GM12878 (cell line): ENCODE data around the gene TPR. TPM values are rescaled to one million over a fixed set of nuclear protein-coding genes. Genes with fewer than 3 reads are reported as not detected.

ENCODE experiments used
- ATAC-seq: fragments of 200-7000 bp; cut with Tn5 transposase; 3 replicates; pipeline ENCODE4 v1.9.1; 2020; ENCODE audit warnings: mild to moderate bottlenecking, moderate library complexity
- BruUV-seq: library from RNA; stranded (reverse); fragments of 400-500 nt; replicated peaks from 2 replicates; lab custom pipeline; 2021; lab: Mats Ljungman, UMichigan
- CTCF ChIA-PET: fragments of 300-600 bp; sonication (Branson Sonifier 250); formaldehyde crosslinking; extraction: SDS; loops from one replicate; lab custom pipeline; 2021; ENCODE audit warnings: inconsistent platforms; lab: Yijun Ruan, JAX
- POLR2A ChIA-PET: fragments of 350-600 bp; formaldehyde crosslinking; extraction: SDS; loops from one replicate; lab custom pipeline; 2021; ENCODE audit warnings: inconsistent platforms; lab: Charles Lee
- RAD21 ChIA-PET: fragments of 300-600 bp; sonication (Branson Sonifier 250); formaldehyde crosslinking; loops from one replicate; lab custom pipeline; 2023; ENCODE audit warnings: antibody characterized with exemption; ENCODE audit not compliant: unreplicated experiment; lab: Charles Lee
- SMC1A ChIA-PET: fragments of 300-600 bp; sonication (Branson Sonifier 250); formaldehyde crosslinking; loops from one replicate; lab custom pipeline; 2023; ENCODE audit not compliant: unreplicated experiment, uncharacterized antibody; lab: Charles Lee
- DNase-seq: peaks from one replicate; pipeline ENCODE4 v3.0.0-alpha.2; 2011; ENCODE audit warnings: low read depth, low spot score
- FAIRE-seq: peaks from 3 replicates; lab custom pipeline; 2011; peaks lifted over from hg19 to GRCh38; lab: Jason Lieb, UNC
- H2AFZ ChIP-seq: 2 replicates; pipeline ENCODE4 v1.6.0; 2011; ENCODE audit warnings: low read depth, low read length, control low read depth; ENCODE audit not compliant: control insufficient read depth
- H3K27ac ChIP-seq: 2 replicates; pipeline ENCODE4 v1.5.1; 2011; ENCODE audit warnings: control low read depth; ENCODE audit not compliant: control insufficient read depth, insufficient read depth
- H3K27me3 ChIP-seq, 2 experiments: replicated peaks in 1 of 2; 2 replicates each; pipeline versions ENCODE4 v1.6.0 to v1.6.1; 2011; ENCODE audit warnings: low read length in 1 of 2; ENCODE audit not compliant: control insufficient read depth in 2 of 2, insufficient read depth in 2 of 2
- H3K36me3 ChIP-seq, 2 experiments: 2 replicates each; pipeline ENCODE4 v1.5.1; 2011; ENCODE audit warnings: low read length in 1 of 2; ENCODE audit not compliant: control insufficient read depth in 2 of 2, insufficient read depth in 2 of 2
- H3K4me1 ChIP-seq: 2 replicates; pipeline ENCODE4 v1.6.1; 2011; ENCODE audit warnings: mild to moderate bottlenecking, low read length, moderate library complexity, mixed read lengths; ENCODE audit not compliant: control insufficient read depth, insufficient read depth
- H3K4me2 ChIP-seq: 2 replicates; pipeline ENCODE4 v1.6.0; 2011; ENCODE audit warnings: control low read depth; ENCODE audit not compliant: control insufficient read depth, insufficient read depth
- H3K4me3 ChIP-seq: fragments of 200-600 bp; sonication (generic); 2 replicates; pipeline ENCODE4 v1.5.1; 2016
- H3K79me2 ChIP-seq: 2 replicates; pipeline ENCODE4 v1.6.0; 2011; ENCODE audit warnings: low read length; ENCODE audit not compliant: control insufficient read depth, insufficient read depth
- H3K9ac ChIP-seq: 2 replicates; pipeline ENCODE4 v1.8.0; 2011; ENCODE audit warnings: low read length, control low read depth, mixed read lengths; ENCODE audit not compliant: control insufficient read depth, insufficient read depth
- H3K9me3 ChIP-seq: replicated peaks from 3 replicates; pipeline ENCODE4 v1.5.1; 2011; ENCODE audit warnings: mild to moderate bottlenecking, low read length; ENCODE audit not compliant: control insufficient read depth, insufficient read depth
- H4K20me1 ChIP-seq: 2 replicates; pipeline ENCODE4 v1.6.0; 2011; ENCODE audit not compliant: control insufficient read depth, insufficient read depth
- EGR1 ChIP-seq, 2 experiments: IDR thresholded peaks; 1 replicate in 1 of 2; 2 replicates in 1 of 2; pipeline ENCODE4 v1.6.1; 2011 to 2012; ENCODE audit warnings: low read depth in 2 of 2, low read length in 2 of 2, borderline replicate concordance in 1 of 2, mild to moderate bottlenecking in 1 of 2, moderate library complexity in 1 of 2
- IRF4 ChIP-seq: IDR thresholded peaks from 2 replicates; pipeline ENCODE4 v1.6.1; 2011; ENCODE audit warnings: low read depth, low read length
- KAT2A ChIP-seq: conservative IDR thresholded peaks from 2 replicates; pipeline ENCODE4 v1.6.1; 2011; ENCODE audit warnings: low read depth, low read length; ENCODE audit not compliant: control insufficient read depth
- MTA2 ChIP-seq: fragments of 450-650 bp; IDR thresholded peaks from 2 replicates; pipeline ENCODE4 v1.6.1; 2016; ENCODE audit warnings: low read depth, mild to moderate bottlenecking, moderate library complexity
- NBN ChIP-seq: fragments of 450-650 bp; IDR thresholded peaks from 2 replicates; pipeline ENCODE4 v1.6.1; 2016
- SMARCA5 ChIP-seq: fragments of 450-650 bp; IDR thresholded peaks from 2 replicates; pipeline ENCODE4 v1.6.1; 2017; ENCODE audit warnings: mild to moderate bottlenecking
- YBX1 ChIP-seq: fragments of 450-650 bp; IDR thresholded peaks from 2 replicates; pipeline ENCODE4 v1.6.1; 2016; ENCODE audit warnings: antibody characterized with exemption
- WGBS: methylation state at CpG from one replicate; pipeline ENCODE4 v1.1.6; 2016; ENCODE audit warnings: low lambda C conversion rate; ENCODE audit not compliant: insufficient replicate concordance, insufficient coverage; ENCODE audit errors: missing lambda C conversion rate; 5-methylcytosine and 5-hydroxymethylcytosine counted together
- in situ Hi-C: fragments of 300-500 bp; cut with MboI; formaldehyde crosslinking; loops from 9 replicates; pipeline ENCODE4 v1.14.3; 2018; ENCODE audit warnings: mixed read lengths
- intact Hi-C: fragments of 100-400 bp; cut with micrococcal nuclease; formaldehyde crosslinking; loops from one replicate; pipeline ENCODE4 v1.14.2; 2022; ENCODE audit not compliant: unreplicated experiment
- polyA plus RNA-seq, 11 experiments: library from polyadenylated mRNA; depleted of rRNA in 4 of 11; unstranded in 6 of 11; stranded (reverse) in 5 of 11; fragments of >200 nt; fragmentation: Nextera tagmentation in 4 of 11; fragmentation: Illumina TruSeq in 1 of 11; extraction: Ambion mirVana in 4 of 11; extraction: Trizol in 1 of 11; gene quantifications; 1 replicate in 1 of 11; 2 replicates in 10 of 11; pipeline versions ENCODE4 v1.2.1 to v1.2.3, GENCODE V29; 2011 to 2016; ENCODE audit warnings: inconsistent platforms in 2 of 11, missing spikeins in 2 of 11, low read depth in 1 of 11
- total RNA-seq, 4 experiments: library from RNA; depleted of rRNA in 3 of 4; stranded (reverse); fragments of >200 nt in 3 of 4; fragmentation: Illumina TruSeq in 1 of 4; extraction: Trizol in 1 of 4; gene quantifications; 2 replicates each; pipeline versions ENCODE4 v1.2.1 to v1.2.3, GENCODE V29; 2013 to 2021
- TF ChIP-seq, protein P1 (sequence below): fragments of 450-650 bp; formaldehyde crosslinking; IDR thresholded peaks from 2 replicates; pipeline ENCODE4 v1.4.0; 2020; ENCODE audit warnings: mild to moderate bottlenecking, moderate library complexity
- TF ChIP-seq, protein P2 (sequence below): fragments of 450-650 bp; formaldehyde crosslinking; IDR thresholded peaks from 2 replicates; pipeline ENCODE4 v1.4.0; 2022; ENCODE audit warnings: mild to moderate bottlenecking, moderate library complexity
- TF ChIP-seq, protein P3 (sequence below): fragments of 450-650 bp; IDR thresholded peaks from 2 replicates; pipeline ENCODE4 v1.6.1; 2017; ENCODE audit warnings: mild to moderate bottlenecking, moderate library complexity

Gene TPR
- total and polyA plus RNA-seq, 10 of the 15 experiments (the other 5 are each of a cell fraction or from before 2014, with no cell fraction given), result 30.9 to 122 (median 92.2) TPM

DNA sequence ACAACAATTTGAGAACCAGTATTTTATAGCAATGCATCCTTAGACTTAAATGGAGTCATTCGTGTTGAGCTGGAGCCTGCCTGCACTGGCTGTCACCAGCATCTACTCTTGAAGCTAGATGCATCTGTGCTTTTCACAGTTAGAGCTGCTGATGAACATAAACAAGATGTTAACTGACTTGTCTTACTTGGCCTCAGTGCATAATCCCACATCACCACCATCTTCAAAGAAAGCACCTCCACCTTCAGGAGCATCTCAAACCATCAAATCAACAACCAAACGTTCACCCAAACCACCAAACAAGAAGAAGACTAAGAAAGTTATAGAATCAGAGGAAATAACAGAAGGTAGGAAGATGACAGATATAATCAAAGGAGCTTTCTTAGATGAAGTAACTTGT lies 71.1 kb downstream of the TPR start:
- no peaks in the 10 kb centered on the region for H3K79me2 ChIP-seq
- intact Hi-C loops (loop anchor here (10.0 kb wide), 1 partner anchor 681 kb away; no protein-coding TSS in a partner anchor), in situ Hi-C loops (no loop called here)
- ATAC-seq (no peak), DNase-seq (no peak), FAIRE-seq (no peak)
- H3K27ac ChIP-seq, result no peak overlapping the region
- no peaks in the 10 kb centered on the region for H3K27me3 ChIP-seq
- ChIA-PET POLR2A (no interaction called here), RAD21 (interaction anchor here (1.3 kb wide), 1 partner anchor 13 kb away, joined by 3 read pairs; no protein-coding TSS in a partner anchor), SMC1A (interaction anchor here (0.6 to 2.0 kb wide), 4 partner anchors 10 to 28 kb away, joined by 3 to 4 read pairs (median 3); no protein-coding TSS in a partner anchor), CTCF (interaction anchor here (1.0 to 2.5 kb wide), 3 partner anchors 14 to 58 kb away, joined by 3 to 8 read pairs (median 6); no protein-coding TSS in a partner anchor)
- 22% methylated on average over 2 of the region's 2 CpGs for WGBS
- no peaks in the 10 kb centered on the region for H3K9me3 ChIP-seq
- no TSS peak for BruUV-seq
- TF ChIP-seq YBX1 (no peak), KAT2A (no peak), EGR1 (IDR thresholded peaks at IDR 0.05; ENCODE audit: borderline replicate concordance in 1 of 2, low read depth in 2 of 2, low read length in 2 of 2) (no peak), IRF4 (no peak), SMARCA5 (no peak), NBN (no peak), MTA2 (no peak)
- TF ChIP-seq, protein P1, sequence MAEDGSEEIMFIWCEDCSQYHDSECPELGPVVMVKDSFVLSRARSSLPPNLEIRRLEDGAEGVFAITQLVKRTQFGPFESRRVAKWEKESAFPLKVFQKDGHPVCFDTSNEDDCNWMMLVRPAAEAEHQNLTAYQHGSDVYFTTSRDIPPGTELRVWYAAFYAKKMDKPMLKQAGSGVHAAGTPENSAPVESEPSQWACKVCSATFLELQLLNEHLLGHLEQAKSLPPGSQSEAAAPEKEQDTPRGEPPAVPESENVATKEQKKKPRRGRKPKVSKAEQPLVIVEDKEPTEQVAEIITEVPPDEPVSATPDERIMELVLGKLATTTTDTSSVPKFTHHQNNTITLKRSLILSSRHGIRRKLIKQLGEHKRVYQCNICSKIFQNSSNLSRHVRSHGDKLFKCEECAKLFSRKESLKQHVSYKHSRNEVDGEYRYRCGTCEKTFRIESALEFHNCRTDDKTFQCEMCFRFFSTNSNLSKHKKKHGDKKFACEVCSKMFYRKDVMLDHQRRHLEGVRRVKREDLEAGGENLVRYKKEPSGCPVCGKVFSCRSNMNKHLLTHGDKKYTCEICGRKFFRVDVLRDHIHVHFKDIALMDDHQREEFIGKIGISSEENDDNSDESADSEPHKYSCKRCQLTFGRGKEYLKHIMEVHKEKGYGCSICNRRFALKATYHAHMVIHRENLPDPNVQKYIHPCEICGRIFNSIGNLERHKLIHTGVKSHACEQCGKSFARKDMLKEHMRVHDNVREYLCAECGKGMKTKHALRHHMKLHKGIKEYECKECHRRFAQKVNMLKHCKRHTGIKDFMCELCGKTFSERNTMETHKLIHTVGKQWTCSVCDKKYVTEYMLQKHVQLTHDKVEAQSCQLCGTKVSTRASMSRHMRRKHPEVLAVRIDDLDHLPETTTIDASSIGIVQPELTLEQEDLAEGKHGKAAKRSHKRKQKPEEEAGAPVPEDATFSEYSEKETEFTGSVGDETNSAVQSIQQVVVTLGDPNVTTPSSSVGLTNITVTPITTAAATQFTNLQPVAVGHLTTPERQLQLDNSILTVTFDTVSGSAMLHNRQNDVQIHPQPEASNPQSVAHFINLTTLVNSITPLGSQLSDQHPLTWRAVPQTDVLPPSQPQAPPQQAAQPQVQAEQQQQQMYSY (CRISPR knock-in tag), result no peak
- TF ChIP-seq, protein P2, sequence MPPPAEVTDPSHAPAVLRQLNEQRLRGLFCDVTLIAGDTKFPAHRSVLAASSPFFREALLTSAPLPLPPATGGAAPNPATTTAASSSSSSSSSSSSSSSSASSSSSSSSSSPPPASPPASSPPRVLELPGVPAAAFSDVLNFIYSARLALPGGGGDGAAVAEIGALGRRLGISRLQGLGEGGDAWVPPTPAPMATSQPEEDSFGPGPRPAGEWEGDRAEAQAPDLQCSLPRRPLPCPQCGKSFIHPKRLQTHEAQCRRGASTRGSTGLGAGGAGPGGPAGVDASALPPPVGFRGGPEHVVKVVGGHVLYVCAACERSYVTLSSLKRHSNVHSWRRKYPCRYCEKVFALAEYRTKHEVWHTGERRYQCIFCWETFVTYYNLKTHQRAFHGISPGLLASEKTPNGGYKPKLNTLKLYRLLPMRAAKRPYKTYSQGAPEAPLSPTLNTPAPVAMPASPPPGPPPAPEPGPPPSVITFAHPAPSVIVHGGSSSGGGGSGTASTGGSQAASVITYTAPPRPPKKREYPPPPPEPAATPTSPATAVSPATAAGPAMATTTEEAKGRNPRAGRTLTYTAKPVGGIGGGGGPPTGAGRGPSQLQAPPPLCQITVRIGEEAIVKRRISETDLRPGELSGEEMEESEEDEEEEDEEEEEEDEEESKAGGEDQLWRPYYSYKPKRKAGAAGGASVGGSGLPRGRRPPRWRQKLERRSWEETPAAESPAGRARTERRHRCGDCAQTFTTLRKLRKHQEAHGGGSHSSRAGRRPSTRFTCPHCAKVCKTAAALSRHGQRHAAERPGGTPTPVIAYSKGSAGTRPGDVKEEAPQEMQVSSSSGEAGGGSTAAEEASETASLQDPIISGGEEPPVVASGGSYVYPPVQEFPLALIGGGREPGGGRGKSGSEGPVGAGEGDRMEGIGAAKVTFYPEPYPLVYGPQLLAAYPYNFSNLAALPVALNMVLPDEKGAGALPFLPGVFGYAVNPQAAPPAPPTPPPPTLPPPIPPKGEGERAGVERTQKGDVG (CRISPR knock-in tag), result no peak
- TF ChIP-seq, protein P3, sequence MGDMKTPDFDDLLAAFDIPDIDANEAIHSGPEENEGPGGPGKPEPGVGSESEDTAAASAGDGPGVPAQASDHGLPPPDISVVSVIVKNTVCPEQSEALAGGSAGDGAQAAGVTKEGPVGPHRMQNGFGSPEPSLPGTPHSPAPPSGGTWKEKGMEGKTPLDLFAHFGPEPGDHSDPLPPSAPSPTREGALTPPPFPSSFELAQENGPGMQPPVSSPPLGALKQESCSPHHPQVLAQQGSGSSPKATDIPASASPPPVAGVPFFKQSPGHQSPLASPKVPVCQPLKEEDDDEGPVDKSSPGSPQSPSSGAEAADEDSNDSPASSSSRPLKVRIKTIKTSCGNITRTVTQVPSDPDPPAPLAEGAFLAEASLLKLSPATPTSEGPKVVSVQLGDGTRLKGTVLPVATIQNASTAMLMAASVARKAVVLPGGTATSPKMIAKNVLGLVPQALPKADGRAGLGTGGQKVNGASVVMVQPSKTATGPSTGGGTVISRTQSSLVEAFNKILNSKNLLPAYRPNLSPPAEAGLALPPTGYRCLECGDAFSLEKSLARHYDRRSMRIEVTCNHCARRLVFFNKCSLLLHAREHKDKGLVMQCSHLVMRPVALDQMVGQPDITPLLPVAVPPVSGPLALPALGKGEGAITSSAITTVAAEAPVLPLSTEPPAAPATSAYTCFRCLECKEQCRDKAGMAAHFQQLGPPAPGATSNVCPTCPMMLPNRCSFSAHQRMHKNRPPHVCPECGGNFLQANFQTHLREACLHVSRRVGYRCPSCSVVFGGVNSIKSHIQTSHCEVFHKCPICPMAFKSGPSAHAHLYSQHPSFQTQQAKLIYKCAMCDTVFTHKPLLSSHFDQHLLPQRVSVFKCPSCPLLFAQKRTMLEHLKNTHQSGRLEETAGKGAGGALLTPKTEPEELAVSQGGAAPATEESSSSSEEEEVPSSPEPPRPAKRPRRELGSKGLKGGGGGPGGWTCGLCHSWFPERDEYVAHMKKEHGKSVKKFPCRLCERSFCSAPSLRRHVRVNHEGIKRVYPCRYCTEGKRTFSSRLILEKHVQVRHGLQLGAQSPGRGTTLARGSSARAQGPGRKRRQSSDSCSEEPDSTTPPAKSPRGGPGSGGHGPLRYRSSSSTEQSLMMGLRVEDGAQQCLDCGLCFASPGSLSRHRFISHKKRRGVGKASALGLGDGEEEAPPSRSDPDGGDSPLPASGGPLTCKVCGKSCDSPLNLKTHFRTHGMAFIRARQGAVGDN, result no peak
- H3K4me1 ChIP-seq, result no peaks in the 10 kb centered on the region
- H3K36me3 ChIP-seq, result no peaks in the 10 kb centered on the region
- no peak overlapping the region for H3K4me2 ChIP-seq
- H2AFZ ChIP-seq, result no peak overlapping the region
- no peak overlapping the region for H3K4me3 ChIP-seq
- H4K20me1 ChIP-seq, result no peaks in the 10 kb centered on the region
- no peak overlapping the region for H3K9ac ChIP-seq
